HG03103 (cell line): ENCODE measurements around the gene KRIT1.
"Not testable (repeated sequence)": the region's sequence is repeated elsewhere in the genome, so short reads cannot be mapped to it uniquely, and the experiment has no call there.

Experiments used
- ATAC-seq: cut with Tn5 transposase; IDR thresholded peaks from one replicate; pipeline ENCODE4 v1.9.1; 2021; ENCODE audit warnings: low read depth; ENCODE audit not compliant: unreplicated experiment

Gene KRIT1

DNA sequence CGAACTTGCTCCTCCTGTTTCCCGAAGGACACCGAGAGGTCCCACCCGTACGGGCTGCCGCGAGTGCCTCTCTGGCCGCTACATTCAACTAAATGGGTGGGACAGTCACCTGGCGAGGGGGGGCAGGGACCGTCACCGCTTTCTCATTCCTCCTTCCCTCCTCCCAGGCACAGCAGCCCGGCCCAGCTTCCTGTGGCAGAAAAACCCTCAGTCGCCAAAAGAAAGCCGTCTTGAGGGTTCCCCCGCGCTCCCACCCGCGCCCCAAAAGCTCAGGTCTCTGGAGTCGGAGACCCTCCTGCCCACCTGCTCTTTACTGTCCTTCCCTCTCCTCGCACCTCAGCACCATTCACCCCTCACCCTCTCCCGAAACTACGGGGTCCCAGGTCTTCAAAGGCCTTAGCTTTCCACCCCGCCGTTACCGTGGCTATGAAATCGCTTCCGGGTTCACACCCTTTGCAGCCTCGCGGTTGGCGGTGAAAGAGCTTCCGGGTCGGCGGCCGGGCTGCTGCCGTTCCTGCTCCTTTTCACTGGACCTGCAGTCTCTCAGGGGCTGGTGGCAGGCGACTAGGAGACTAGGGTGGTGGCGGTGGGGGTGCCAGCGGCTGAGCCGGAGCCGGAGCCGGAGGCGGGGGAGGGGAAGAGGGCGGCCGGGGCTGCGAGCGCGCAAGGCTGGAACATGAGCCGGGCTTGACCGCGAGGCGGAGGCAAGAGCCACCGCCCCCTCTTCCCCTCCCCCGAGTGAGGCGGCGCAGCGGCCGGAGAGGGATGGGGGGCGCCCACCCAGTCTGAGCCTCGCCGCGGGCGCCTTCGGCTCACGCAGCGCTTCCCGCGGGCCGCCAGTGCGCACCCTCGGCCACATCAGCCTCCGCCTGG, at the start of gene KRIT1, which contains the start of gene ANKIB1:
TSS of gene KRIT1 (minus strand) at position 428 of the 873 bp plus-strand sequence. CDS start 3,779 bp downstream, outside the sequence.
TSS of gene ANKIB1 (plus strand) at position 488 of the 873 bp plus-strand sequence. CDS start 49,005 bp downstream, outside the sequence.
- peak; percentile 74 for ATAC-seq

DNA sequence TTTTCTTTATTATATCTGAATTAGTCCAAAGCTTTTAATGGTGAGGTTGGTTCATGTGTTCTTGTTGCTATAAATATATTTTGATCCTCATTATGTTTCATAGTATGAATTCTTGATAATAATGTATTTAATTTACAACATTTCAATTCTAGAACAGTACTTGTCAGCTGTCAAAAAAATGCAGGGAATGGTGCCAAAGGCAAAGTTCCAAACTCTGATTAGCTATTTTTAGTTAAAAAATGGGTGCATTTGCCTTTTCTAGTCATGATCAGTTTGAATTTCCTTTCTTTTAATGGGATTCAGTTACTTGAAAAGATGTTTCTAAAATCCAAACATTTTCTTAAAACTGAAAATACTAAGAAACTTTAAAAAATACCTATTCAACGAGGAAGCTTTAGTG, 49.7 kb upstream of the KRIT1 start:
- no peak for ATAC-seq

DNA sequence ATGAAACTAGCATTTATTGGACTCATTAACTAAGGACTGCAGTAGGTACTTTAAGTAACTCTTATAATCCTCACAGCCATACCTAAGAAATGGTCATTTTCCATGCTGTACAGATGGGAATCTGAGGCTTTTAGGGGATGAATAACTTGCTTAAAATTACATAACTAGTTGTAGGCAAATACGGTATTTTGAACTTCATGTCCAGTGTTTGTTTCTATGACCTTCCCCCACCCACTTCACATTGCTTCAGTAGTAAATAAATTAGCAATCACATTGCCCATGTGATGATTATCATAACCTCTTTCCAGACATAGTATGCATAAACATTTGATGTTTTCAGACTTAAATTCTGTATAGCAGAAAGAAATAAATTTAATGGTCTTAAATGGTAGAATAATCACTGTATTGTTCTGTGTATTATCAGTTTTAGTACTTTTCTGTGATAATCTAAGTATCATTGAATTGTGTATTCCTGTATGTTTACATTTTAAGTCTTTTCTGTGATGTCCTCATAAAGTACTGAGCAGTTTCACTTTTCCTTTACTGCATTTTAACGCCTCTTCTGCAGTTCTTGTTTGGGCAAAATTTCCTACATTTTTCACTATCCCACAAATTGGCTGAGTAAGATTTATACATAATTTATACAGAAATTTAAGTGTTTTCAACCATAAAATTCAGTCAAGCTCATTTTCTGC, 48.3 kb upstream of the KRIT1 start:
- no peak for ATAC-seq

DNA sequence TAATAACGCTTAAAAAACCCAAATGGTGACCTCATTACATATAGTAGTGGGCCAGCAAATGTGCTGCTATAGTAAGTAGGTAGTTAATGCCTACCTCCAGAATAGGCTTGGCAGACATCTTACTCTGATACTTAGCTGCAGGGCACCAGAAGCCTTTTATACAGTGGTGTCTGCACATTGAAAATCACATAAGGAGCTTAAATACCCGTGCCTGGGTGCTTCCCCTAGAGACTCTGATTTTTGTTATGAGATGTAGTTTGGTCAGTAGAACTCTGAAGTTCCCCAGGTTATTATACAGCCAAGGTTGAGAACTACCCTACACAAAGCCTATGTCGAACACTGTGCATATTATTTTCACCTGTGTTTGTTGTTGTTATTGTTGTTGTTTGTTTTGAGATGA, 47.3 kb upstream of the KRIT1 start:
- no peak for ATAC-seq

DNA sequence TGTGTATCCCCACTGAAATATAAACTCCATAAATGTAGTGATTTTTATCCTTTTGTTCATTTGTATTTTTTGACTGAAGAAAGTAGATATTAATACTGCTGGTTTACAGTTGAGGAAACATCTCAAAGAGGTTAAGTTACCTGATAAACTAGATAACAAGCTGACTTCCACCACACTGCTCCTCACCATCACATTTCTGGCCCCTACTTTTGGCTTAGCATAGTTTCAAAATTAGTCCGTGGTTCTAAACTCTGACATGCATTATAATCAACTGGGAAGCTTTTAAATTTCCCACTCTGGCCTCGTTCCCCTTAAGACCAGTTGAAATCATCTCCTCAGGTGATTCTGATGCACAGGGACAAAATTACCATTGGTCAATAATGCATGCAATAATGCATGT, 43.6 kb upstream of the KRIT1 start:
- no peak for ATAC-seq

DNA sequence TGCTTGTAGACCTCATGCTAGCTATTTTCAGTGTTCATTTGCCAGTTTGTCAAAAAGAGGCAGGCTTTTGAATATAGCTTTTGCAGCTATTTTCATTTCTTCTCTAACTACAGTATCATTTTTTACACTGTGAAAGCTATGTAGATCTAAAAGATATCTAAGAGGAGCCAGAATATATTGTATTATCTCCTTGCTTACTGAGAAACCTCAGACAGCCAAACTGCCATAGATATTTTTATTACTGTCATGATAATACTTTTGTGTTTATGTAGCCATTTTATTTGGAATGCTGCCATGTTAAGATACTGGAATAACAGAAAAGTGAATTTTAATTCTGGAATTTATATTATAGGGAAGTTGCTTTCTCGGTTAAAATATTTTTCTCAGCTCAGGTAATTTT, 37.2 kb upstream of the KRIT1 start:
- ATAC-seq: no peak

DNA sequence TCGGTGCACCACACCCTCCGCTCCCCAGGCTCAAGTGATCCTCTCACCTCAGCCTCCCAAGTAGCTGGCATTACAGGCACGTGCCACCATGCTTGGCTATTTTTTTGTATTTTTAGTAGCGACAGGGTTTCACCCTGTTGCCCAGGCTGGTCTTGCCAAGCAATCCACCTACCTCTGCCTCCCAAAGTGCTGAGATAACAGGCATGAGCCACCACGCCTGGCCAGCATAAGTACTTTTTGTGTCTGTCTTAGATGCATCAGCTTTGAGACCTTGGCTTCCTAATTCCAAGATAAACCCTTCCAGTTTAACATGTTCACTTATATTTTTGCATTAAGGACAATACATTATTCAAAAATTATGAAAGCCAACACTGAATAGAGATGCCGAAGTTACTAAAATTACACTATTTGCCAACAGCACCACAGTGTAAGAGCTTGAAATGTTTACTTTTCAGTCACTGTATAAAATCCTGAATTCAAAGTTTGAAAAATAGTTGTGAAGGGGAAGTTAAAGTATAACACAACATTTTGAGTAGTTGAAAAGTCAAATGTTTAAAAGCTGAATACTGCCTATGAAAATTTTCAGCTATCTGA, 36.6 kb upstream of the KRIT1 start:
- no peak for ATAC-seq

DNA sequence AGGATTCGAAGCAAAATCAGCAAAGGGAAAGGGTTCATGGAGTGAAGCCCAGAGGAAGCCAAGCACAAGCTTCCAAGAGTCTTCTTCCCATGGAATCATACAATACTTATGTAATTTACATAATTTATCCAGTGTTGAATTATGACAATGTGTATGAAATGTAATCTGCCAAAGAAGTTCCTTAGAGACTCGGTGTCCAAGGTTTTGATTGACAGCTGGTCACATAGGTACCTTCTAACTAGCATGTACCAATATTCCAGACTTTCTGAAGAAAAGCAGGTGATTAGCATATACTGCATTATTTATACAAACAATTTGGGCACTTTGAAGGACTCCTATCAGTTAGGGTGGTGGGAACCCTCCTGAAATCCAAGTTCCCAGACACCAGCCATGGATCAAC, 35.3 kb upstream of the KRIT1 start:
- ATAC-seq: no peak

DNA sequence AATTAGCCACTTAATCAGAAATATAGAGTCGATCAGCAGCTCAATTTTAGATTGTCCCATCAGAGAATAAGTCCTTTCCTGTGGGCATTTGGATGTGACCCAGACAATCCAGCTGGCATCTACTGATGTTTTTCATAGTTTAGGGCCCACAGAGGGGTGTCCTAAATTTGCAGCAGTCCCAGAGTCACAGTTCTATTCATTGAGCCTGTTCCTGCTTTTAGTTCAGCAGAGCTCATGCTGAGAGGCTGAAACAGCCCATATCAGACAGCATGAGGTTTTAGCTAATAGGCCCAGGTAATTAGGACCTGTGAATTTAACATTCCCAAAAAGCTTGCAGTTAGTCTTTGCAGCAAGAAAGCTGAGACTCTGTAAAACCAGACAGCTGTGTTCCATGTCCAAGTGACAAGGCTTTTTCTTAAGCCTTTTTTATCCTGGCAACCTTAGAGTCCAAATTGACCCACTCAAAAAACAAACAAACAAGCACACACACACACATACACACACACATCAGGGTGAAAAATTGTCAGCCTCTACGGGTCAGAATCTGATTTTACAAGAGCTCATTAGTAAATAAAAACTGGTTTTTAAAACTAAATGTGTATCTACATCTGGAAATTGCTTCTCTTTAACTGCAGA, 33.8 kb upstream of the KRIT1 start:
- no peak for ATAC-seq

DNA sequence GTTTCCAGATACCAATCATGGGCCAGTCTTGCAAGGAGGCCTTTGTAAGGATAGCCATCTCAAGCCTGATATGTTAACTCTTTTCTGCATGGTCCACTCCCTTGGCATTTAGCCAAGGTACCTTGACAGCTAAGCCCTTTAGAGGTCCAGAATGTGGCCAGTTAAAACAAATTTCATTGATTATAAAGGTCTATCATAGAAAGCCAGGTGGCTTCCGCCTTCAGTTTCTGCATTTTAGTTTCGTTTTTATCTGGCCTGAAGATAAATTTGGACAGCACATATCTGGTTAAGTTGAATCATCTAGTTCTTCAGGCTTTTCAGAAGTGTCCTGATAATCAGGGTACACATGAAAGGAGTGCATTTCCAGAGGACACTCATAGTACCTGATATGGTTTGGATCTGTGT, 30.7 kb upstream of the KRIT1 start:
- peak; percentile 92 for ATAC-seq

DNA sequence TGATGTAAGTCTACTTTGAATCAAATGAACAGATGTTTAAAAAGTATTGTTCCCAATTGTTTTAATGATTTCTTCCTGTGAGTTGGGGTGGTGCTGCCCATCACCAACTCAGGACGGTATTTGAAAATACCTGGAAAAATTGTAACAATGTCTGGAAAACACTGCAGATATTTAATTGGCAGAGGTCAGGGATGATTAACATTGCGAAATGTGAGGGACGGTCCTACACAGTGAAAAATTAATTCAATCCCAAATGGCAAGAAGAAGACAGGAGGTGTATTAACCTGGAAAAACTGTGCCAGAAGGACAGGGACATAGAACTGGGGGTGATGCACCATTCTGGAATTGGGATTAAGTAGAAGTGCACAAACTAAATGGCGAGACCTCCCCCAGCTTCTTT, 29.6 kb upstream of the KRIT1 start:
- ATAC-seq: no peak

DNA sequence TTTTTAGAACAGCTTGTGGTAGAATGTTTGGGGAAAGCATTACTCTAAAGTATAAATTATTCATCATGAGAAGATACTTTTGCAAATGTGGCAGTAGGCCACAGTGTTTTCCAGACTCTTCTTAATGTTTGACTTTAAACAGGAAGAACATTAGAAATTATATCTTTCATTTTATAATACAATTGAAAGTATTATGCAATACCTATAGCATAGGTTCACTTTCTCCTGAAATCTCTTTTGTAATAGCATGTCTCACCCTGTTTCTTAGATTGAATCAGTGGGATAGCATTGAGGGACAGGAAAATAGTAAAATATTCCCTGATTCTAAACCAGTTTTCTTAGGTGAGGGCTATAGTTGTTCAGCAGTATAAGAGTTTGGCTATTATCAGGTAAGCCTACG, 23.2 kb upstream of the KRIT1 start:
- no peak for ATAC-seq

DNA sequence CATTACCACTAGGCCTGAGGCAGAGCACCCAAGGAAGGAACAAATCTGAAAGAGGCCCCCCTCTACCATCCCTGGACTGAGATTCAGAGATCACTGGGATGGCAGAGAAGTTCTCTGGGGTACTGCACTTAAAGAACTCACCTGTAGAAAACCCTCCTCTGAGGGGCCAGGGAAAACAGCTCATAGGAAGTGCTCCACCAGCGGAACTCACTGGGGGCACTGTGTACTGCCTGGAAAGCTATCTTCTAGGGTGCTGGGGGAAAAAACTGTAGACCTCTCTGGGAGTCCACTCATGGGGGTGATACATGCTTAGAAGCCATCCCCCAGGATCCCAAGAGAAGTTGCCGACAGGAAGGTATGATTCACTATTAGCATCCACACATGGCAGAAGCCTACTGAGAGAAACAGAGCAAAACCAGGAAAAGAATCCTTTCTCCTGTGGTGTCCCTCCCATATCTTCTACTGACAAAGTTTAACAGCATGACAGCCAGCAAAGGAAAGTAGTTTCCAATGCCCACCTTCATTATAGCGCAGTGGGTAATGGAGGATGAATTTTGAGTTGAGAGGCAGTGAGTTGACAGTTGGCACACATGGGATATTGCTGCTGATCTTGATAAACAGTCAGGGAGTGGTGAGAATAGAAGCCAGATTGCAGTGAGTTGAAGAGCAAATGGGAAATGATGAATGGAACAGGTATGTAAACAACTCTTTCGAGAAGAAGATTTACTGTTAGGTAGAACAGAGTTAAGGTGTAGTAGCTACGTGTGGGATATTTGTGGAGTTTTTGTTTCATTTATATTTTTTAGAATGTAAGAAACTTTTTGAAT, 20.9 kb upstream of the KRIT1 start:
- ATAC-seq: no peak

DNA sequence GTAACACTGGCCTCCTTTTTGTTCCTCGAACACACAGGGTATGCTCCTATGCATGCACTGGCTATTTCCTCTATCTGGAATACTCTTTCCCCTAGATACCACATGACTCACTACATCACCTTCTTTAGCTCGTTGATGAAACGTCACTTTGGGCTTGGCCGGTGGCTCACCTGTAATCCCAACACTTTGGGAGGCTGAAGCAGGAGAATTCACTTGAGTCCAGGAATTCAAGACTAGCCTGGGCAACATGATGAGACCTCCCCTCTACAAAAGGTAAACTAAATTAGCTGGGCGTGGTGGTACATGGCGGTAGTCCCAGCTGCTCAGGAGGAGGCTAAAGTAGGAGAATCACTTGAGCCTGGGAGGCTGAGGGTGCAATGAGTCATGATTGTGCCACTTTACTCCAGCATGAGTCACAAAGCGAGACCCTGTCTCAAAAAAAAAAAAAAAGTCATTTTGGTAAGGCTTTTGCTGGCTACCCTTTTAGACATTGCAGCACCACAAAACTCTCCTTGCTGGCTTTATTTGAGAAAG, 14.6 kb upstream of the KRIT1 start:
- no peak for ATAC-seq

DNA sequence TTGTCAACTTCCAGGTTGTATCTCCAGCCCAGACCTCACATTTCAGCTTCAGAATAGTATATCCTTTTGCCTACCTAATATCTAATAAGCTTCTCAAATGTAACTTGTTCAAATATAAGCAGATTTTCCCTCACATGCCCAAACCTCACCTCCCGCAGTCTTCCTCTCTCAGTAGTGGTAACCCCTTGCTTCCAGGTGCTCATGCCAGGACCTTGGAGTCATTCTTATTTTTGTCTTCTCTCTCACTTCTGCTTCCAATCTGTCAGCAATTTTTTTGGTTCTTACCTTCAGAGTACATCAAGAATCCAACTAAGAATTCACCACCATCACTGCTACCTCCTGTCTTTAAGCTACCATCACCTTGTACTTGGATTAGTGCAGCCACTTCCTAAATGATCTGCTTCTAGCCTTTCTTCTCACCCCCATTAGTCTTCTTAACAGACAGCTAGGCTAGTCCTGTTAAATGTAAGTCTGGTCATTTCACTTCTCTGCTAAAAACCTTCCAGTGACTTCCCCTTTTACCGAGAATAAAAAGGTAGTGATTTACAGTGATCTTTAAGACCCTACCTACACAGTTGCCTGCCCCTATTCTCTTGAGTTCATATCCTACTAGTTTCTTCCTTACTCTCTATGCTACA, 14.0 kb upstream of the KRIT1 start:
- ATAC-seq: peak; percentile 70

DNA sequence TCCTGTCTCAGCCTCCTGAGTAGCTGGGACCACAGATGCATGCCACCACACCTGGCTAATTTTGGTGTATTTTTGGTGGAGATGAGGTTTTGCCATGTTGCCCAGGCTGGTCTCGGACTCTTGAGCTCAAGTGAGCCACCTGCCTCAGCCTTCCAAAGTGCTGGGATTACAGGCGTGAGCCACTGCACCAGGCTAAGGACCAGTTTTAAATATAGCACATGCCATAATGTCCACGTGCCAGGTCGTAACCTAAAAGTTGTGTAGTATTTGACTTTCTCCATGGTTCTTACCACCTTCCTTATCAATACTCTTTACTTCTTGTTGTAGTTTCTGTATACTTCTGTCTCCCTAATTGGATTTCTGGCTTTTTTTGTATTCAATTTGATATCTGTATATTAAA, 13.3 kb upstream of the KRIT1 start:
- ATAC-seq: no peak

DNA sequence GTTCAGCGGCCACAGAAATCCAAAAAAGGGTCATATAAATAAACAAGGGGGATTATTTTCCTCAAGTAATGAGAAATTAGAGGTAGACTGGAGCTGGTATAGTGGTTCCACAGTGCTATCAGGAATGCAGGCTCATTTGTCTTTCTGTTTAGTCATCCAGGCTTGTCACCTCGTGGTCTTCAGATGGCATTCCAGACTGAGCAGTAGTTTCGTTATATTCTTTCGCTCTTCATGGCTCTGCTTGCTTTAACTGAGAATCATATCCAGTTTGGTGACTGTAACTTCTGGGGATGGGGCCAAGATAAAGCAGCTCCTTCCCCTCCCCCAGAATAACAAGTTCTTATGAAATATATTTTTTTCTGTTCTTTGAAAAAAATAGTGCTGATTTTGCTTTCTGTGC, 9.6 kb upstream of the KRIT1 start:
- no peak for ATAC-seq

DNA sequence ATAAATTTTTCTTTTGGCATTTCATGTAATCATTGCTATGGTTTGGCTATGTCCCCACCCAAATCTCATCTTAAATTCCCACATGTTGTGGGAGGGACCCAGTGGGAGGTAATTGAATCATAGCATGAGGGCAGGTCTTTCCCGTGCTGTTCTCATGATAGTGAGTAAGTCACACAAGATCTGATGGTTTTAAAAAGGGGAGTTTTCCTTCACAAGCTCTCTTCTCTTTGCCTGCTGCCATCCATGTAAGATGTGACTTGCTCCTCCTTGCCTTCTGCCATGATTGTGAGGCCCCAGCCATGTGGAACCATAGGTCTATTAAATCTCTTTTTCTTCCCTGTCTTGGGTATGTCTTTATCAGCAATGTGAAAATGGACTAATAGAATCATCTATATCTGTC, 9.1 kb upstream of the KRIT1 start:
- ATAC-seq: not testable (repeated sequence)

DNA sequence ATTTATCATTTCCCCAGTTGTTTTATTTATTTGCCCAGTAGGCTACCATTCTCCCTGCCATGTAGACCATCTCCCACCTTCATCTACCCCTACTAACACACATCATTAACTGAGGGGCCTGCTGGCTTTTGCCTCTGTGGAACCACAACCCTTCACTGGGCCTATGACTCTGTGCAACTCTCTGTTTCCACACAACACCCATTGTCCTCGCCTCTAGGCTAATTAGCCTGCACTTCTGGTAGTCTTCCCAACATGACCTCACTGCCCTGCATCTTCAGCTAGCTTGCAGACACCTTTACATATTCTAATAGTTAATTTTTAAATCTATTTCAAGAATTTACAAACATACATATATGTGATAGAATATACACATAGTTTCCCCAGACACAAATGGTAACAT, 7.5 kb upstream of the KRIT1 start:
- no peak for ATAC-seq
